Measurements from ENCODE around the gene NUDT19. TPM values are rescaled to one million over a fixed set of nuclear protein-coding genes. Genes with fewer than 3 reads are reported as not detected.

Gene NUDT19
- total and polyA plus RNA-seq, 4 donors, result 4.6 to 9.2 (median 6.6) TPM

- Histone ChIP-seq H3K27ac (ENCODE audit: low read depth in 1 of 2, low read length in 2 of 2) (no peak overlapping the region), H3K36me3 (ENCODE audit: control insufficient read depth in 4 of 4, insufficient read depth in 3 of 4, low read depth in 1 of 4, low read length in 3 of 4) (no peaks in the 10 kb centered on the region), H3K9me3 (ENCODE audit: control insufficient read depth in 4 of 4, low read length in 3 of 4) (no peaks in the 10 kb centered on the region), H3K4me1 (ENCODE audit: control insufficient read depth in 4 of 4, insufficient read depth in 4 of 4, low read length in 3 of 4) (peaks cover 0 to 9% (median 5%) of the 10 kb centered on the region in 4 donors), H3K4me3 (ENCODE audit: low read depth in 1 of 3, low read length in 3 of 3) (no peak overlapping the region), H3K27me3 (ENCODE audit: control insufficient read depth in 4 of 4, insufficient read depth in 4 of 4, low read length in 3 of 4) (no peaks in the 10 kb centered on the region), H3K9ac (ENCODE audit: low read depth in 1 of 2, low read length in 2 of 2) (no peak overlapping the region)
- no peak for DNase-seq (ENCODE audit: low spot score)
- TF ChIP-seq FOXA1 (IDR thresholded peaks at IDR 0.05), result no peak
- no peak for TF ChIP-seq NR2F2 (IDR thresholded peaks at IDR 0.05)
- no peak for TF ChIP-seq JUND (IDR thresholded peaks at IDR 0.05)
- TF ChIP-seq SP1 (IDR thresholded peaks at IDR 0.05), result no peak
- no peak for TF ChIP-seq RXRA (IDR thresholded peaks at IDR 0.05)
- TF ChIP-seq ZBTB33 (IDR thresholded peaks at IDR 0.05), result no peak
- no peak for TF ChIP-seq HNF4A (conservative IDR thresholded peaks at IDR 0.05)
- TF ChIP-seq GABPA (IDR thresholded peaks at IDR 0.05 in 1 of 2, conservative IDR thresholded peaks at IDR 0.05 in 1 of 2), result no peak
- TF ChIP-seq YY1 (IDR thresholded peaks at IDR 0.05), result no peak
- TF ChIP-seq EGR1 (IDR thresholded peaks at IDR 0.05; ENCODE audit: low read depth in 2 of 2), result no peak
- TF ChIP-seq CTCF (IDR thresholded peaks at IDR 0.05; ENCODE audit: low read depth, low read length, missing input control), result no peak
- no peak for TF ChIP-seq ATF3 (IDR thresholded peaks at IDR 0.05)
- WGBS, result 97% methylated on average over 6 of the region's 6 CpGs
Observed at GRCh38 chr19:32686847-32687475, 4.7 kb upstream of the NUDT19 start.

- Histone ChIP-seq H3K27ac (ENCODE audit: low read depth in 1 of 2, low read length in 2 of 2) (no peak overlapping the region), H3K4me3 (ENCODE audit: low read depth in 1 of 3, low read length in 3 of 3) (no peak overlapping the region), H3K9me3 (ENCODE audit: control insufficient read depth in 4 of 4, low read length in 3 of 4) (no peaks in the 10 kb centered on the region), H3K36me3 (ENCODE audit: control insufficient read depth in 4 of 4, insufficient read depth in 3 of 4, low read depth in 1 of 4, low read length in 3 of 4) (no peaks in the 10 kb centered on the region), H3K27me3 (ENCODE audit: control insufficient read depth in 4 of 4, insufficient read depth in 4 of 4, low read length in 3 of 4) (no peaks in the 10 kb centered on the region), H3K9ac (ENCODE audit: low read depth in 1 of 2, low read length in 2 of 2) (no peak overlapping the region), H3K4me1 (ENCODE audit: control insufficient read depth in 4 of 4, insufficient read depth in 4 of 4, low read length in 3 of 4) (peaks cover 5 to 14% (median 10%) of the 10 kb centered on the region in 4 donors)
- 92% methylated on average over 4 of the region's 4 CpGs for WGBS
- TF ChIP-seq JUND (IDR thresholded peaks at IDR 0.05) (no peak), ATF3 (IDR thresholded peaks at IDR 0.05) (no peak), SP1 (IDR thresholded peaks at IDR 0.05) (no peak), EGR1 (IDR thresholded peaks at IDR 0.05; ENCODE audit: low read depth in 2 of 2) (no peak), REST (IDR thresholded peaks at IDR 0.05) (no peak), ZBTB33 (IDR thresholded peaks at IDR 0.05) (no peak), YY1 (IDR thresholded peaks at IDR 0.05) (no peak), RAD21 (IDR thresholded peaks at IDR 0.05) (no peak), TAF1 (conservative IDR thresholded peaks at IDR 0.05) (no peak), RXRA (IDR thresholded peaks at IDR 0.05) (no peak), HNF4G (IDR thresholded peaks at IDR 0.05) (no peak), MAX (IDR thresholded peaks at IDR 0.05) (no peak), CTCF (IDR thresholded peaks at IDR 0.05; ENCODE audit: low read depth, low read length, missing input control) (no peak), HNF4A (conservative IDR thresholded peaks at IDR 0.05) (no peak), NR2F2 (IDR thresholded peaks at IDR 0.05) (no peak), GABPA (IDR thresholded peaks at IDR 0.05 in 1 of 2, conservative IDR thresholded peaks at IDR 0.05 in 1 of 2) (no peak), FOXA2 (IDR thresholded peaks at IDR 0.05) (no peak)
- no peak for DNase-seq (ENCODE audit: low spot score)
Observed at GRCh38 chr19:32687681-32688080, 3.9 kb upstream of the NUDT19 start.

All from liver (tissue), 9 donors.